ENCODE data around the gene OR56A5. TPM values are rescaled to one million over a fixed set of nuclear protein-coding genes. Genes with fewer than 3 reads are reported as not detected.

Gene OR56A5
- total and polyA plus RNA-seq, 2 of the 13 experiments (the other 11 are each of a cell fraction or from before 2014, with no cell fraction given), result not detected

- H3K4me3 ChIP-seq (replicated peaks in 1 of 3; ENCODE audit: insufficient read depth in 1 of 3, low read depth in 2 of 3, low read length in 3 of 3), result no peak within 1 kb of the TSS
- in situ Hi-C loops (cut with HindIII; ENCODE audit: extremely low pct_ligation_motif_present, low pct_unique_long_range_greater_than_20kb), result no loop called here
- FAIRE-seq (no peak), DNase-seq (ENCODE audit: low spot score) (no peak), ATAC-seq (no peak)
- TF ChIP-seq HOXD1 (CRISPR knock-in tag; IDR thresholded peaks at IDR 0.05) (no peak), ZSCAN22 (CRISPR knock-in tag; IDR thresholded peaks at IDR 0.05) (no peak), ZNF530 (CRISPR knock-in tag; IDR thresholded peaks at IDR 0.05; ENCODE audit: low read depth) (no peak), NRL (CRISPR knock-in tag; IDR thresholded peaks at IDR 0.05; ENCODE audit: borderline replicate concordance) (no peak), LRRFIP1 (CRISPR knock-in tag; conservative IDR thresholded peaks at IDR 0.05) (no peak)
- no peak within 1 kb of the TSS for H2AFZ ChIP-seq (ENCODE audit: low read length)
- H3K27ac ChIP-seq (ENCODE audit: extremely low read length, insufficient read depth, low read length), result no peak within 1 kb of the TSS
- H3K79me2 ChIP-seq (ENCODE audit: insufficient read depth, low read length), result no peaks in the 10 kb centered on the region
- intact Hi-C loops (cut with micrococcal nuclease; ENCODE audit: unreplicated experiment), result no loop called here
- ChIA-PET CTCF (ENCODE audit: low intra/inter-chr PET ratio, low total read pairs) (no interaction called here), POLR2A (no interaction called here)
- H4K20me1 ChIP-seq (ENCODE audit: insufficient read depth, low read length), result no peaks in the 10 kb centered on the region
- 3% methylated on average over 3 of the region's 3 CpGs for WGBS (ENCODE audit: low lambda C conversion rate)
- no peak within 1 kb of the TSS for H3K4me2 ChIP-seq (ENCODE audit: low read depth, low read length)
- H3K36me3 ChIP-seq (replicated peaks in 1 of 2; ENCODE audit: control insufficient read depth in 1 of 2, insufficient read depth in 2 of 2, low read length in 2 of 2), result no peaks in the 10 kb centered on the region
- H3K9ac ChIP-seq (ENCODE audit: insufficient read depth, low read depth, low read length), result no peak within 1 kb of the TSS
- H3K27me3 ChIP-seq (ENCODE audit: control insufficient read depth in 1 of 2, insufficient read depth in 2 of 2, low read length in 2 of 2), result peaks cover 0 to 8% of the 10 kb centered on the region in 2 experiments; a peak in 2 of 5 replicates
- no TSS peak for BruUV-seq (replicated peaks)
- H3K9me3 ChIP-seq (ENCODE audit: low read length), result no peaks in the 10 kb centered on the region
- no peaks in the 10 kb centered on the region for H3K4me1 ChIP-seq (ENCODE audit: insufficient read depth, low read length)
Measured at GRCh38 chr11:5941951-5942350, 26.3 kb downstream of the OR56A5 start, which contains the start of gene OR56A3. Gene OR56A3 (plus strand): TSS chr11:5942251. CDS start chr11:5947347, 5,096 bp downstream.

- DNase-seq (ENCODE audit: low spot score), result no peak
- CTCF ChIA-PET (ENCODE audit: low intra/inter-chr PET ratio, low total read pairs), result no interaction called here
- no peaks in the 10 kb centered on the region for H3K4me1 ChIP-seq (ENCODE audit: insufficient read depth, low read length)
- intact Hi-C loops (cut with micrococcal nuclease; ENCODE audit: unreplicated experiment), result no loop called here
- no peak overlapping the region for H2AFZ ChIP-seq (ENCODE audit: low read length)
- ATAC-seq, result no peak
- BruUV-seq (replicated peaks), result no TSS peak
- no peaks in the 10 kb centered on the region for H3K79me2 ChIP-seq (ENCODE audit: insufficient read depth, low read length)
- no peaks in the 10 kb centered on the region for H4K20me1 ChIP-seq (ENCODE audit: insufficient read depth, low read length)
- peaks cover 0 to 8% of the 10 kb centered on the region in 2 experiments; a peak in 2 of 5 replicates for H3K27me3 ChIP-seq (ENCODE audit: control insufficient read depth in 1 of 2, insufficient read depth in 2 of 2, low read length in 2 of 2)
- in situ Hi-C loops (cut with HindIII; ENCODE audit: extremely low pct_ligation_motif_present, low pct_unique_long_range_greater_than_20kb), result no loop called here
- H3K27ac ChIP-seq (ENCODE audit: extremely low read length, insufficient read depth, low read length), result no peak overlapping the region
- POLR2A ChIA-PET, result no interaction called here
- no peak overlapping the region for H3K9ac ChIP-seq (ENCODE audit: insufficient read depth, low read depth, low read length)
- WGBS (ENCODE audit: low lambda C conversion rate), result 88% methylated on average over 2 of the region's 2 CpGs
- no peak overlapping the region for H3K4me2 ChIP-seq (ENCODE audit: low read depth, low read length)
- no peak for FAIRE-seq
- H3K4me3 ChIP-seq (replicated peaks in 1 of 3; ENCODE audit: insufficient read depth in 1 of 3, low read depth in 2 of 3, low read length in 3 of 3), result no peak overlapping the region
- no peaks in the 10 kb centered on the region for H3K36me3 ChIP-seq (replicated peaks in 1 of 2; ENCODE audit: control insufficient read depth in 1 of 2, insufficient read depth in 2 of 2, low read length in 2 of 2)
- no peaks in the 10 kb centered on the region for H3K9me3 ChIP-seq (ENCODE audit: low read length)
- no peak for TF ChIP-seq ZNF446 (CRISPR knock-in tag; IDR thresholded peaks at IDR 0.05)
- TF ChIP-seq ZNF619 (CRISPR knock-in tag; IDR thresholded peaks at IDR 0.05), result no peak
- no peak for TF ChIP-seq ZNF552 (CRISPR knock-in tag; IDR thresholded peaks at IDR 0.05; ENCODE audit: borderline replicate concordance)
- TF ChIP-seq THAP7 (CRISPR knock-in tag; IDR thresholded peaks at IDR 0.05), result no peak
- no peak for TF ChIP-seq CTCF (CRISPR knock-in tag; IDR thresholded peaks at IDR 0.05)
- TF ChIP-seq MAFK (conservative IDR thresholded peaks at IDR 0.05 in 1 of 2, IDR thresholded peaks at IDR 0.05 in 1 of 2; ENCODE audit: low read length in 2 of 2), result no peak
- no peak for TF ChIP-seq NR2F1 (CRISPR knock-in tag; IDR thresholded peaks at IDR 0.05)
Measured at GRCh38 chr11:5940748-5941147, 27.5 kb downstream of the OR56A5 start.
